HUES6 (cell line): Measurements from ENCODE around the gene PRLH.

Source experiments
- H3K27ac ChIP-seq: 2 replicates; pipeline ENCODE4 v1.7.0; 2013; ENCODE audit warnings: low read depth, mild to moderate bottlenecking, low read length, inconsistent platforms
- H3K27me3 ChIP-seq: 2 replicates; pipeline ENCODE4 v1.6.1; 2013; ENCODE audit warnings: low read length; ENCODE audit not compliant: control insufficient read depth, insufficient read depth
- H3K36me3 ChIP-seq: 2 replicates; pipeline ENCODE4 v1.6.1; 2013; ENCODE audit warnings: low read length; ENCODE audit not compliant: control insufficient read depth, insufficient read depth
- H3K4me1 ChIP-seq: 2 replicates; pipeline ENCODE4 v1.6.1; 2013; ENCODE audit warnings: low read length; ENCODE audit not compliant: control insufficient read depth, insufficient read depth
- H3K4me3 ChIP-seq: 2 replicates; pipeline ENCODE4 v1.5.1; 2013; ENCODE audit warnings: low read depth, low read length
- H3K9ac ChIP-seq: one replicate; pipeline ENCODE4 v1.6.1; 2013; ENCODE audit warnings: mild to moderate bottlenecking, low read length
- H3K9me3 ChIP-seq: 2 replicates; pipeline ENCODE4 v1.6.1; 2013; ENCODE audit warnings: low read depth, low read length; ENCODE audit not compliant: control insufficient read depth, insufficient read depth

The PRLH gene, protein sequence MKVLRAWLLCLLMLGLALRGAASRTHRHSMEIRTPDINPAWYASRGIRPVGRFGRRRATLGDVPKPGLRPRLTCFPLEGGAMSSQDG

DNA sequence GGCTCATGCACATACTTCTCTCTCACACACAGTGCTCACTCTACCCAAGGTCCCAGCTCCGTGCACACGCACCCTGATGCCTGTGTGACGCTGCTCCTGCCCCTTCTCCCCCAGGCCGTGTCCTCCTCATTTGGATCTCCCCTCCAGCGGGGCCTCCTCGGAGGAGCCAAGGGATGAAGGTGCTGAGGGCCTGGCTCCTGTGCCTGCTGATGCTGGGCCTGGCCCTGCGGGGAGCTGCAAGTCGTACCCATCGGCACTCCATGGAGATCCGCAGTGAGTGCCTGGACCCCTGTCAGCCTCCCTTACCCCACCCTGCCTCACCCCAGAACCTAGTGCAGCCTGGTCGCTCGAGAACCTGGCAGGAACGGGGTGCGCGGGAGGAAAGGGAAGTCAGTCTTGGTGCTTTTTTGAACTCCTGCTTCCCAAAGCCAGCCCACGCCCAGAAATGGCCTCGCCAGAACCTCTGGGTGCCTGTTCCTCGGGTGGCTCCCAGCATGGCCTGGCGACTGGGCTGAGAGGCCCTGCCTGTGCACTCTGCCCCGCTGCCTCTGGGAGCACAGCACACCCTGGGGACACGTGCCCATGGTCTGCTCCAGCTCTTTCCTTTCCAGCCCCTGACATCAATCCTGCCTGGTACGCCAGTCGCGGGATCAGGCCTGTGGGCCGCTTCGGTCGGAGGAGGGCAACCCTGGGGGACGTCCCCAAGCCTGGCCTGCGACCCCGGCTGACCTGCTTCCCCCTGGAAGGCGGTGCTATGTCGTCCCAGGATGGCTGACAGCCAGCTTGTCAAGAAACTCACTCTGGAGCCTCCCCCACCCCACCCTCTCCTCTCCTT, at the start of gene PRLH:
PRLH (plus strand) TSS at position 174 of the 835 bp plus-strand sequence; CDS start at position 174, 0 bp downstream.
- Histone ChIP-seq H3K9me3 (no peaks in the 10 kb centered on the region), H3K27ac (no peak within 1 kb of the TSS), H3K36me3 (no peaks in the 10 kb centered on the region), H3K4me3 (no peak within 1 kb of the TSS), H3K9ac (no peak within 1 kb of the TSS), H3K4me1 (peaks cover under 1% of the 10 kb centered on the region; the same call in 1 of the 2 replicates), H3K27me3 (peaks cover 6% of the 10 kb centered on the region; the same call in 1 of the 2 replicates)

DNA sequence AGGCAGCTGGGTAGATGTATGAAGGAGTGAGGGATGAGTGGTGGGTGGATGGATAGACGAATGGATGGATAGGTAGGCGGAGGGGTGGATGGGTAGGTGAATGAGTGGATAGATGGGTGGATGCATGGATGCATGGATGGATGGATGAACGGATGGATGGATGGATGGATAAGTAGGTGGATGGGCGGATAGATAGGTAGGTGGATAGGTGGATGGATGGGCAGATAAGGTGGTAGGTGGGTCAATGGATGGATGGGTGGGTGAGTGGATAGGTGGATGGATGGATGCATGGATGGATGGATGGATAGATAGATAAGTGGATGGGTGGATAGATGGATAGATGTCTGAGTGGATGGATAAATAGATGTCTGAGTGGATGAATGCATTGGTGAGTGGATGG, 49.2 kb upstream of the PRLH start:
- Histone ChIP-seq H3K9ac (no peak overlapping the region), H3K9me3 (no peaks in the 10 kb centered on the region), H3K36me3 (no peaks in the 10 kb centered on the region), H3K4me1 (peaks cover 5% of the 10 kb centered on the region; the same call in 1 of the 2 replicates), H3K27ac (no peak overlapping the region), H3K27me3 (no peaks in the 10 kb centered on the region), H3K4me3 (no peak overlapping the region)

DNA sequence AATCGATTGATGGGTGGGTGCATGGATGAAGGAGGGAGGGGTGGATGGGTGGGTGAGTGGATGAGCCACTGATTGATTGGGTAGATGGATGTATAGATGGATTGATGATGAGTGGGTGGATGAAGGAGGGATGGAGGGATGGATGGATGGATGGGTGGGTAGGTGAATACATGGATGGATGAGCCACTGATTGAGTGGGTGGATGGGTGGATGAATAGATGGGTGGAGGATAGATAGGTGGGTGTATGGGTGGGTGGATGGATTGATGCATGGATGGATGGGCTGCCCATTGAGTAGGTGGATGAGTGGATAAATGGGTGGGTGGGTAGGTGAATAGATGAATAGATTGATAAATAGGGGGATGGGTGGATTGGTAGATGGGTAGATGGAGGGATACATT, 48.4 kb upstream of the PRLH start:
- no peak overlapping the region for H3K27ac ChIP-seq
- H3K36me3 ChIP-seq, result no peaks in the 10 kb centered on the region
- H3K9me3 ChIP-seq, result no peaks in the 10 kb centered on the region
- no peaks in the 10 kb centered on the region for H3K27me3 ChIP-seq
- H3K4me1 ChIP-seq, result peaks cover 3% of the 10 kb centered on the region; the same call in 1 of the 2 replicates
- H3K4me3 ChIP-seq, result no peak overlapping the region
- no peak overlapping the region for H3K9ac ChIP-seq

DNA sequence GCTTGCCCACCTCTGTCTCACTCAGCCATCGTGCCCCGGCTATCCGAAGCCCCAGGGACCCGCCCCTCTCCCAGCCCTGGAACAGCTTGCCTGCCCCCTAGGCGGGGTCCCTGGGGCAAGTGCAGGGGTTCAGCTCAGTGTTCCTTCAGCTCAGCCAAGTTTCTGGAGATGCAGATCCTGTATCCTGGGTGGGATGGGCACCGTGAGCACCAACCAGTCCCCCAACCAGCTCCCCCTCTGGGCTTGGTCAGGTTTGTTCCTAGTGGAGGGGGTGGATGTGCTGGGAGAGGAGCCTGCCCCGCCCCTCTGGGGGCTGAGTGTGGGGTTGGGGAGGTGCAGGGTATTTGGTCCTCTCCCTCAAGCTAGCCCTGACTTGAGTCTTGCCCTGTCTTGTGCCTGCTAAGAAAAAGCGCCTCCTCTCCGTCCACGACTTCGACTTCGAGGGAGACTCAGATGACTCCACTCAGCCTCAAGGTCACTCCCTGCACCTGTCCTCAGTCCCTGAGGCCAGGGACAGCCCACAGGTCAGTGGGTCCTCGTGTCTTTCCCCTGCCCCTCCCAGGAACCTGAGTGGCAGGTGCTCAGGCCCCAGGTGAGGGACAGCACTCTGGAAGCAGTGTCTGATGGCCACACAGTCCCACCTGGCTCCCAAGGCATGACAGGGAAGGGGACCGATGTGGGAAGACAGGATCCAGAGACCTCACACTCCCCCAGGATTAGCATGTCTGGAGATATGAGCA, 46.7 kb upstream of the PRLH start:
- Histone ChIP-seq H3K4me1 (no peaks in the 10 kb centered on the region), H3K27me3 (no peaks in the 10 kb centered on the region), H3K9me3 (no peaks in the 10 kb centered on the region), H3K4me3 (no peak overlapping the region), H3K36me3 (no peaks in the 10 kb centered on the region), H3K27ac (no peak overlapping the region), H3K9ac (no peak overlapping the region)

DNA sequence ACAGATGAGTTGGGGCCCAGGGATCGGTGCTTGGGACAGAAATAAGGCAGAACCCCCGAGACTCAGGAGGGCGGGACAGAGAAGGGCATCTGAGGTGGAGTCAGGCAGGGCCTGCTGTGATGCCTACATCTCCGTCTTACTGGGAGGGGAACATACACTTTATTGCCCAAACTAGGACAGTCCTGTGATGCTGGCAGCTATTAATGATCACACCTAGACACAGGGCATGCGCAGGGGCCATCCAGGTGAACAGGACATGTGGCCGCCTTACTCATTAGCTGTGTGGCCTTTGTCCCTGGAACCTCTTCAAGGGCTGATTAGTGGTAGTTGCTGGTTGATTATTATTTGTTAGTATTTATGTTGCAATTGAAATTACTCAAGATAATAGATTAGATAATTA, 46.1 kb upstream of the PRLH start:
- Histone ChIP-seq H3K4me3 (no peak overlapping the region), H3K27ac (no peak overlapping the region), H3K27me3 (no peaks in the 10 kb centered on the region), H3K4me1 (no peaks in the 10 kb centered on the region), H3K9me3 (no peaks in the 10 kb centered on the region), H3K9ac (no peak overlapping the region), H3K36me3 (no peaks in the 10 kb centered on the region)

DNA sequence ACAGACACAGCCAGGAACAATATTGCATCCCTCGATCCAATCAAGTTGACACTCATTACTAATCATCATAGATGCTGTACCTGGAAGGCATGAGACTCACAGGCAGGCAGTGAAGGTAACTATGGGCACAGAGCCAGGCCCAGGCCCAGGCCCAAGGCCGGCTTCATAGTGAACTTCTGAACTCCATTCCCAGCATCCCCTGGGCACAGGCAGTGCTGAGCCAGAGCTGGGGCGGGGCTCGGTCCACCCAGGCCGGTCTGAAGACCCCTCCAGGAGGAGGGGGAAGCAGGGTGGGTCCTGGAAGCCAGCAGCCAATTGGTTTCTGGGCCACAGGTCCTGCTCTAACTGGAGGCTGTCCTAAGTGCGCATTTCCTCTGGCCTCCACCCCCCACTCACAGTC, 41.7 kb upstream of the PRLH start:
- H3K4me1 ChIP-seq, result no peaks in the 10 kb centered on the region
- H3K27me3 ChIP-seq, result no peaks in the 10 kb centered on the region
- no peak overlapping the region for H3K9ac ChIP-seq
- H3K36me3 ChIP-seq, result no peaks in the 10 kb centered on the region
- H3K27ac ChIP-seq, result no peak overlapping the region
- no peaks in the 10 kb centered on the region for H3K9me3 ChIP-seq
- H3K4me3 ChIP-seq, result no peak overlapping the region

DNA sequence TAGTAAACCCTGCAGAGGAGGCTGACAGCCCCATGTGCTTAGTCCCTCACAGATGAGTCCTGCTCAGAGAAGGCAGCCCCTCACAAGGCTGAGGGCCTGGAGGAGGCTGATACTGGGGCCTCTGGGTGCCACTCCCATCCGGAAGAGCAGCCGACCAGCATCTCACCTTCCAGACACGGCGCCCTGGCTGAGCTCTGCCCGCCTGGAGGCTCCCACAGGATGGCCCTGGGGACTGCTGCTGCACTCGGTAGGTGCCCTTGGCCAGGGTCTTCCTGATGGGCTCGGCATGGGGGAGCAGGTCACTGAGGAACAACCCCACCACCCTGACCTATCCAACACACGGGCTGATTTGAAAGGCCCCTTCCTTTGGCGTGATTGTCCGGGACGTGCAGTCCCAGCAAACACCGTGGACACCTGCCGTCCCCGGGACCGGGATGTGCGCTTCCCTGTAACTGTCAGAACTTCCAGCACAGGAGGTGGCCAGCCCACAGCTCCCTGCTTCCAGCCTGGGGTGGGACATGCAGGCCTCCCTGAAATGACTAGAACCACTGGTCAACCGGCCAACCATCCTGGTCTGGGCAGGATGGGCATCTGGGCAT, 40.7 kb upstream of the PRLH start:
- no peak overlapping the region for H3K27ac ChIP-seq
- H3K36me3 ChIP-seq, result no peaks in the 10 kb centered on the region
- no peak overlapping the region for H3K4me3 ChIP-seq
- H3K27me3 ChIP-seq, result no peaks in the 10 kb centered on the region
- H3K4me1 ChIP-seq, result no peaks in the 10 kb centered on the region
- no peaks in the 10 kb centered on the region for H3K9me3 ChIP-seq
- H3K9ac ChIP-seq, result no peak overlapping the region

DNA sequence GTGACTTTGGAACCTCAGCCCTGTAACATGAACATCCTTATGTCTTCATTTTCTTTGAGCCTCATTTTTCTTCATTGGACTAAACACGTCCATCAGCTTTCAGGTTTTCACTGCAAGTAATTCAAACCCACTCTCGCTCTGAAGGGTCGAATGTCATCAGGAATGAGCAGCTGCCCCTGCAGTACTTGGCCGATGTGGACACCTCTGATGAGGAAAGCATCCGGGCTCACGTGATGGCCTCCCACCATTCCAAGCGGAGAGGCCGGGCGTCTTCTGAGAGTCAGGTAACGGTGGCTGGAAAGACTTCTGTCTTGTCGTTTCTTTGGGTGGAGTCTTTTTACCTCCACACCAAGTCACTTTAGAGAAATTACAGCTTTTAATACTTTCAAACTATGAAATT, 39.1 kb upstream of the PRLH start:
- Histone ChIP-seq H3K4me3 (no peak overlapping the region), H3K4me1 (peaks cover 7% of the 10 kb centered on the region), H3K36me3 (no peaks in the 10 kb centered on the region), H3K27me3 (no peaks in the 10 kb centered on the region), H3K27ac (no peak overlapping the region), H3K9me3 (no peaks in the 10 kb centered on the region), H3K9ac (no peak overlapping the region)

DNA sequence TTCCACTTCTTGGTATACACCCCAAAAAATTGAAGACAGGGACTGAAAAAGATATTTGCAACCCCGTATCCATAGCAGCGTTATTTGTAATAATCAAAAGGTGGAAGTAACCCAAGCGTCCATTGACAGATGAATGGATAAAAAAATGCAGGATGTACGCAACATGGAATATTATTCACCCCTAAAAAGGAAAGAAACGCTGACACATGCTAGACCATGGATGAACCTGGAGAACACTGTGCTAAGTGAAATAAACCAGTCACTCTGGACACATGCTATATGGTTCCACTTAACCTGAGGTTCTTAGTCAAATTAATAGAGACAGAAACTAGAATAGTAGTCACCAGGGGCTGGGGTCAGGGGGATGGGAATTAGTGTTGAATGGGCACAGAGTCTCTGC, 38.6 kb upstream of the PRLH start:
- no peak overlapping the region for H3K9ac ChIP-seq
- H3K4me3 ChIP-seq, result no peak overlapping the region
- no peak overlapping the region for H3K27ac ChIP-seq
- no peaks in the 10 kb centered on the region for H3K27me3 ChIP-seq
- H3K4me1 ChIP-seq, result peaks cover 11% of the 10 kb centered on the region
- no peaks in the 10 kb centered on the region for H3K36me3 ChIP-seq
- no peaks in the 10 kb centered on the region for H3K9me3 ChIP-seq

DNA sequence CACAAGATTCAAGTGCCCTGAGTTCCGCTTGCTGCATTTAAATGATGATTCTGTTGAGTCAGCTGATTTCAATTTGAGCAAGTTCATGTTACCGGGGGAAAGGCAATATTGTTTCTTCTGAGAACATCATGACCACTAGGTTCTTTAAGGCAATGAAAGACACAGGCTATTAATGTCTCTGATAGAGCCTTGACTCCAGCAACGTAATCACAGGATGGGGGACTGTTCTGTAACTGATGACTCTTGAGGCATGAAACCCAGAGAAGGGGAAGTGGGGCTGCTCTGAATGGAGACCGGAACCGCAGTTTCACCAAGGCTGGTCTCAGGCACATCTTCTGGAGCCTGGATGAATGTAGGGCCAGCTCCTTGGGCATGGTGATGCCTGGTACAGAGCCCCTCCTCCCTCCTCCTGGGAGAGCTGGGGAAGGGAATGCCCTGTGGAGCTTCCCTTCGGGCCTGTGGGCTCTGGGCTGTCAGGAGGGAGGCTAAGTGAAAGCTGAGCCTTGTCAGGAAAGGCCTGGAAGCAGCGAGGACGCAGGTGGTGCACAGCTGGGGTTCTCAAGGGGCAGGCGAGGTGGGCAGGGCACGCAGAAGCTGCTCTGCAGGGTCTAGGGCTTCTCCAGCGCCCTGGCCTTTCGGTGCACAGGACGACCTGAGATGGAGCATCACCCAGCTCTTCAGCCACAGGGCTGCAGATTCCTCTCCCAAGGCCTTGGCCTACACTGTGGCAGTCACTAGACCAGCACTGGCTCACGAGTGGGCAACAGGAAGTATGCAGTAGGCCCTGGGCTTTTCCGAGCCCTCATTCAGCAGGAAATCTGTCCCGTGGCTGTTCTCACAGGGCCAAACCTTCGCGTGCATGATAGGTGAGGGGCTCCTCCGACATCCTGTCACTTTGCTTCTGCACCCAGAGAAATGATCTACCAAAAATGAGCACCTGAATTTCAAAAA, 36.6 kb upstream of the PRLH start:
- Histone ChIP-seq H3K9me3 (no peaks in the 10 kb centered on the region), H3K9ac (no peak overlapping the region), H3K4me1 (peaks cover 11% of the 10 kb centered on the region), H3K36me3 (no peaks in the 10 kb centered on the region), H3K27me3 (no peaks in the 10 kb centered on the region), H3K4me3 (no peak overlapping the region), H3K27ac (no peak overlapping the region)
